ENCODE results near the gene TSPAN19. TPM values are rescaled to one million over a fixed set of nuclear protein-coding genes. Genes with fewer than 3 reads are reported as not detected.

Gene TSPAN19
- total and polyA plus RNA-seq, 2 of the 13 experiments (the other 11 are each of a cell fraction or from before 2014, with no cell fraction given) = not detected

GRCh38 chr12:85065837-85066482, 29.9 kb upstream of the TSPAN19 start (continued):
- no peak for TF ChIP-seq ZNF407 (CRISPR knock-in tag; IDR thresholded peaks at IDR 0.05; ENCODE audit: not compliant biosample characterization)
- TF ChIP-seq MZF1 (CRISPR knock-in tag; IDR thresholded peaks at IDR 0.05; ENCODE audit: borderline replicate concordance) = no peak
- no peak for TF ChIP-seq PHF21A (CRISPR knock-in tag; IDR thresholded peaks at IDR 0.05)

- H4K20me1 ChIP-seq (ENCODE audit: insufficient read depth, low read length) = no peaks in the 10 kb centered on the region
- no peaks in the 10 kb centered on the region for H3K27me3 ChIP-seq (ENCODE audit: control insufficient read depth in 1 of 2, insufficient read depth in 2 of 2, low read length in 2 of 2)
- in situ Hi-C loops (cut with HindIII; ENCODE audit: extremely low pct_ligation_motif_present, low pct_unique_long_range_greater_than_20kb) = no loop called here
- POLR2A ChIA-PET = no interaction called here
- FAIRE-seq (no peak), ATAC-seq (no peak), DNase-seq (ENCODE audit: low spot score) (no peak)
- no peaks in the 10 kb centered on the region for H3K79me2 ChIP-seq (ENCODE audit: insufficient read depth, low read length)
- 0% methylated on average over 2 of the region's 2 CpGs for WGBS (ENCODE audit: low lambda C conversion rate)
- H3K36me3 ChIP-seq (replicated peaks in 1 of 2; ENCODE audit: control insufficient read depth in 1 of 2, insufficient read depth in 2 of 2, low read length in 2 of 2) = no peaks in the 10 kb centered on the region
- no peak overlapping the region for H3K9ac ChIP-seq (ENCODE audit: insufficient read depth, low read depth, low read length)
- H3K27ac ChIP-seq (ENCODE audit: extremely low read length, insufficient read depth, low read length) = no peak overlapping the region
- no peaks in the 10 kb centered on the region for H3K9me3 ChIP-seq (ENCODE audit: low read length)
- H3K4me2 ChIP-seq (ENCODE audit: low read depth, low read length) = no peak overlapping the region
- no TSS peak for BruUV-seq (replicated peaks)
- intact Hi-C loops (cut with micrococcal nuclease; ENCODE audit: unreplicated experiment) = no loop called here
- H3K4me1 ChIP-seq (ENCODE audit: insufficient read depth, low read length) = no peaks in the 10 kb centered on the region
- no peak for TF ChIP-seq KDM1A (CRISPR knock-in tag; IDR thresholded peaks at IDR 0.05)
- TF ChIP-seq, protein P1, sequence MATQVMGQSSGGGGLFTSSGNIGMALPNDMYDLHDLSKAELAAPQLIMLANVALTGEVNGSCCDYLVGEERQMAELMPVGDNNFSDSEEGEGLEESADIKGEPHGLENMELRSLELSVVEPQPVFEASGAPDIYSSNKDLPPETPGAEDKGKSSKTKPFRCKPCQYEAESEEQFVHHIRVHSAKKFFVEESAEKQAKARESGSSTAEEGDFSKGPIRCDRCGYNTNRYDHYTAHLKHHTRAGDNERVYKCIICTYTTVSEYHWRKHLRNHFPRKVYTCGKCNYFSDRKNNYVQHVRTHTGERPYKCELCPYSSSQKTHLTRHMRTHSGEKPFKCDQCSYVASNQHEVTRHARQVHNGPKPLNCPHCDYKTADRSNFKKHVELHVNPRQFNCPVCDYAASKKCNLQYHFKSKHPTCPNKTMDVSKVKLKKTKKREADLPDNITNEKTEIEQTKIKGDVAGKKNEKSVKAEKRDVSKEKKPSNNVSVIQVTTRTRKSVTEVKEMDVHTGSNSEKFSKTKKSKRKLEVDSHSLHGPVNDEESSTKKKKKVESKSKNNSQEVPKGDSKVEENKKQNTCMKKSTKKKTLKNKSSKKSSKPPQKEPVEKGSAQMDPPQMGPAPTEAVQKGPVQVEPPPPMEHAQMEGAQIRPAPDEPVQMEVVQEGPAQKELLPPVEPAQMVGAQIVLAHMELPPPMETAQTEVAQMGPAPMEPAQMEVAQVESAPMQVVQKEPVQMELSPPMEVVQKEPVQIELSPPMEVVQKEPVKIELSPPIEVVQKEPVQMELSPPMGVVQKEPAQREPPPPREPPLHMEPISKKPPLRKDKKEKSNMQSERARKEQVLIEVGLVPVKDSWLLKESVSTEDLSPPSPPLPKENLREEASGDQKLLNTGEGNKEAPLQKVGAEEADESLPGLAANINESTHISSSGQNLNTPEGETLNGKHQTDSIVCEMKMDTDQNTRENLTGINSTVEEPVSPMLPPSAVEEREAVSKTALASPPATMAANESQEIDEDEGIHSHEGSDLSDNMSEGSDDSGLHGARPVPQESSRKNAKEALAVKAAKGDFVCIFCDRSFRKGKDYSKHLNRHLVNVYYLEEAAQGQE (IDR thresholded peaks at IDR 0.05; ENCODE audit: borderline replicate concordance in 1 of 2, low read depth in 1 of 2, low read length in 2 of 2) = no peak
- CTCF ChIA-PET (ENCODE audit: low intra/inter-chr PET ratio, low total read pairs) = no interaction called here
- no peak overlapping the region for H3K4me3 ChIP-seq (replicated peaks in 1 of 3; ENCODE audit: insufficient read depth in 1 of 3, low read depth in 2 of 3, low read length in 3 of 3)
- H2AFZ ChIP-seq (ENCODE audit: low read length) = no peak overlapping the region
These were observed 24.8 kb upstream of the TSPAN19 start for GRCh38 chr12:85060916-85061315.
